WTC11 (cell line): ENCODE measurements around the gene FAM161A. TPM values are rescaled to one million over a fixed set of nuclear protein-coding genes. Genes with fewer than 3 reads are reported as not detected.

Source experiments
- ATAC-seq: fragments of 200-7000 bp; cut with Tn5 transposase; 2 replicates; pipeline ENCODE4 v1.10.0; 2021; ENCODE audit warnings: mild to moderate bottlenecking, moderate library complexity
- CTCF ChIA-PET: fragments of 300-600 bp; sonication (Branson Sonifier 250); formaldehyde crosslinking; loops from one replicate; lab custom pipeline; 2021; ENCODE audit warnings: antibody characterized with exemption; lab: Charles Lee
- POLR2A ChIA-PET: fragments of 350-600 bp; sonication (Branson Sonifier 250); formaldehyde crosslinking; loops from one replicate; lab custom pipeline; 2021; ENCODE audit warnings: antibody characterized with exemption; lab: Charles Lee
- DNase-seq: peaks from one replicate; pipeline ENCODE4 v3.0.0; 2021; ENCODE audit warnings: low spot score
- H3K27ac Mint-ChIP-seq: 2 replicates; pipeline ENCODE4 v1.8.0; 2021; ENCODE audit warnings: mixed read lengths
- H3K27me3 Mint-ChIP-seq: 2 replicates; pipeline ENCODE4 v1.8.0; 2021; ENCODE audit warnings: low read depth, mild to moderate bottlenecking, moderate library complexity, mixed read lengths
- H3K36me3 Mint-ChIP-seq: 2 replicates; pipeline ENCODE4 v1.8.0; 2021; ENCODE audit warnings: mixed read lengths
- H3K4me1 Mint-ChIP-seq: 2 replicates; pipeline ENCODE4 v1.8.0; 2022; ENCODE audit warnings: mixed read lengths
- H3K4me3 Mint-ChIP-seq: 2 replicates; pipeline ENCODE4 v1.8.0; 2021; ENCODE audit warnings: mild to moderate bottlenecking, moderate library complexity, mixed read lengths
- H3K9me3 Mint-ChIP-seq: 2 replicates; pipeline ENCODE4 v1.8.0; 2021; ENCODE audit warnings: mixed read lengths
- AFF4 ChIP-seq: sonication (generic); formaldehyde crosslinking; IDR thresholded peaks from 2 replicates; pipeline ENCODE4 v1.8.1; 2023; ENCODE audit warnings: mild to moderate bottlenecking, missing genetic modification reagents, borderline replicate concordance
- ARID4B ChIP-seq: sonication (generic); formaldehyde crosslinking; IDR thresholded peaks from 2 replicates; pipeline ENCODE4 v1.8.0; 2023; ENCODE audit warnings: missing genetic modification reagents, mild to moderate bottlenecking, borderline replicate concordance
- ETV6 ChIP-seq: sonication (generic); formaldehyde crosslinking; IDR thresholded peaks from 2 replicates; pipeline ENCODE4 v1.8.1; 2022; ENCODE audit warnings: mild to moderate bottlenecking, missing genetic modification reagents
- GTF2I ChIP-seq: fragments of 250-450 bp; sonication (Bioruptor Pico); conservative IDR thresholded peaks from 2 replicates; pipeline ENCODE4 v1.4.0; 2021; ENCODE audit warnings: mild to moderate bottlenecking
- NFE2L1 ChIP-seq: sonication (generic); formaldehyde crosslinking; IDR thresholded peaks from 2 replicates; pipeline ENCODE4 v1.8.1; 2023; ENCODE audit warnings: missing genetic modification reagents
- NFYB ChIP-seq: sonication (generic); formaldehyde crosslinking; conservative IDR thresholded peaks from 2 replicates; pipeline ENCODE4 v1.8.0; 2022; ENCODE audit warnings: low read depth, missing genetic modification reagents
- SOX15 ChIP-seq: fragments of 250-450 bp; sonication (Bioruptor Pico); IDR thresholded peaks from 2 replicates; pipeline ENCODE4 v1.9.0; 2021; ENCODE audit warnings: mild to moderate bottlenecking
- TEAD4 ChIP-seq: sonication (generic); formaldehyde crosslinking; IDR thresholded peaks from 2 replicates; pipeline ENCODE4 v1.8.0; 2022; ENCODE audit warnings: mild to moderate bottlenecking, missing genetic modification reagents
- USF2 ChIP-seq: sonication (generic); formaldehyde crosslinking; IDR thresholded peaks from 2 replicates; pipeline ENCODE4 v1.8.1; 2023; ENCODE audit warnings: mild to moderate bottlenecking, missing genetic modification reagents, moderate library complexity
- ZBTB43 ChIP-seq: sonication (generic); formaldehyde crosslinking; IDR thresholded peaks from 2 replicates; pipeline ENCODE4 v1.8.1; 2023; ENCODE audit warnings: mild to moderate bottlenecking, missing genetic modification reagents
- ZNF121 ChIP-seq: sonication (generic); formaldehyde crosslinking; IDR thresholded peaks from 2 replicates; pipeline ENCODE4 v1.8.0; 2023; ENCODE audit warnings: missing genetic modification reagents
- ZNF281 ChIP-seq: sonication (generic); formaldehyde crosslinking; IDR thresholded peaks from 2 replicates; pipeline ENCODE4 v1.8.0; 2023; ENCODE audit warnings: mild to moderate bottlenecking, missing genetic modification reagents
- ZNF512 ChIP-seq: sonication (generic); formaldehyde crosslinking; IDR thresholded peaks from 2 replicates; pipeline ENCODE4 v1.8.1; 2022; ENCODE audit warnings: missing genetic modification reagents, borderline replicate concordance
- total RNA-seq: library from RNA; stranded (reverse); gene quantifications from 3 replicates; pipeline ENCODE4 v1.2.3, GENCODE V29; 2021
- TF ChIP-seq, protein P1 (sequence below): sonication (generic); formaldehyde crosslinking; IDR thresholded peaks from 2 replicates; pipeline ENCODE4 v1.8.1; 2023; ENCODE audit warnings: mild to moderate bottlenecking, missing genetic modification reagents

FAM161A gene
- total RNA-seq, 1 experiment from 2014 or later = 12.4 TPM

DNA sequence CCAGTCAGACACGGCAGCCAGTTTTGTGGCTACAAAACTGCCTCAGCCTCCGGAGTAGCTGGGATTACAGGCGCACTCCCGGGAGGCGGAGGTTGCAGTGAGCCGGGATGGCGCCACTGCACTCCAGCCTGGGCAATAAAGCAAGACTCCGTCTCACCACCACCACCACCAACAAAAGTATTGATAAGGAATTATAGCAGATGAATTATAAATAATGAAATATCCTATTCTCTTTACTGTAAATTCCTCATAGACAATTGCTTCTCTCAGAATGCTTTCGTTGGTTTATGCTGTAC, 1.4 kb upstream of the FAM161A start:
- Mint-ChIP-seq H3K36me3 (no peaks in the 10 kb centered on the region), H3K27ac (peak overlapping the region; percentile 95), H3K4me3 (peak overlapping the region; percentile 92), H3K27me3 (no peaks in the 10 kb centered on the region), H3K4me1 (peaks cover 14% of the 10 kb centered on the region), H3K9me3 (no peaks in the 10 kb centered on the region)
- POLR2A ChIA-PET = interaction anchor here (0.8 kb wide), 1 partner anchor 91 kb away, joined by 3 read pairs; no protein-coding TSS in a partner anchor
- no peak; the same call in 1 of the 2 replicates for ATAC-seq
- DNase-seq = peak; percentile 26
- CTCF ChIA-PET = interaction anchor here (0.7 to 1.9 kb wide), 3 partner anchors 12 to 52 kb away, joined by 3 to 5 read pairs (median 4); partner anchors contain the start of gene COMMD1
- peak; percentile 99 for TF ChIP-seq ZNF121
- TF ChIP-seq GTF2I (CRISPR knock-in tag) = 0 out of 2 replicates have a peak, but pooled peaks have one; percentile 42
- TF ChIP-seq AFF4 (CRISPR knock-in tag) = no peak
- no peak for TF ChIP-seq ETV6

DNA sequence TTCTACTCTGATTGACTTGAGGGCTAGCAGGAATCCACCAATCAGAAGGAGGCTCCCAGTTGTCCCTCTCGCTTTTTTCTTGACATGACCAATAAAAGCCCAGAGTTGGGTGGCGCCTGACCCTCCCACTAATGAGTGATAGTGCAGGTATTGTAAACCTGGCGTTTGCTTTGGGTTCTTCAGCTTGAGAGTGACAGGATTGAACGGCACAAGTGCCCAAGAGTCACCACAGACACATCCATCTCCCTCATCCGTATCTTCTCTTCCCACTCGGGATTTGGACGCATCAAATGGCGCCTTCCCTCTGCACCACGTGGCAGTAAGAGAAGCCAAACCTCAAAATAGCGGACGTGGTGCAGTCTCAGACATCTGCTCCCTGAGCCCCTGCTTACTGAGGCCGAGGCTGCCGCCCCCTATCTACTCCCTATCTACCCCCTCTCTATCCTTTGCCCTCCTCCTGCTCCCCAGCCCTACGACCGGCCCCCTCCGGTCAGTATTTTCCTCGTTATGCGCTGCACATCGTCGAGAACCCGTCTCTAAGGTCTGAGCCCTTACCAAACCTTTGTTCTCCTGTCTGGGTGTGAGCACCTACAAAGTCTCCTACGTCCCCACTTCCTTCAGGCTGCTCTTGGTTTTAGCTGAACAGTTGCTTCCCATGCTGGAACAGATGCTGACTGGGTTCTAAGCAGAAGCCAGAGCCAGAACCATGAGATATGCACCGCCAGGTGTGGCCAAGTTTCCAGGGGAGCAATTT, 881 bp upstream of the FAM161A start:
- Mint-ChIP-seq H3K9me3 (no peaks in the 10 kb centered on the region), H3K36me3 (no peaks in the 10 kb centered on the region)
- peak; percentile 90 for ATAC-seq
- TF ChIP-seq USF2 (CRISPR knock-in tag) (peak; percentile 31; the same call in 1 of the 2 replicates), TEAD4 (CRISPR knock-in tag) (no peak), SOX15 (CRISPR knock-in tag) (no peak), NFE2L1 (CRISPR knock-in tag) (no peak), GTF2I (CRISPR knock-in tag) (no peak), ZBTB43 (CRISPR knock-in tag) (no peak), ZNF512 (CRISPR knock-in tag) (no peak), NFYB (CRISPR knock-in tag) (peak; percentile 77), ZNF121 (no peak), ZNF281 (CRISPR knock-in tag) (no peak), ARID4B (0 out of 2 replicates have a peak, but pooled peaks have one; percentile 1)
- TF ChIP-seq, protein P1, sequence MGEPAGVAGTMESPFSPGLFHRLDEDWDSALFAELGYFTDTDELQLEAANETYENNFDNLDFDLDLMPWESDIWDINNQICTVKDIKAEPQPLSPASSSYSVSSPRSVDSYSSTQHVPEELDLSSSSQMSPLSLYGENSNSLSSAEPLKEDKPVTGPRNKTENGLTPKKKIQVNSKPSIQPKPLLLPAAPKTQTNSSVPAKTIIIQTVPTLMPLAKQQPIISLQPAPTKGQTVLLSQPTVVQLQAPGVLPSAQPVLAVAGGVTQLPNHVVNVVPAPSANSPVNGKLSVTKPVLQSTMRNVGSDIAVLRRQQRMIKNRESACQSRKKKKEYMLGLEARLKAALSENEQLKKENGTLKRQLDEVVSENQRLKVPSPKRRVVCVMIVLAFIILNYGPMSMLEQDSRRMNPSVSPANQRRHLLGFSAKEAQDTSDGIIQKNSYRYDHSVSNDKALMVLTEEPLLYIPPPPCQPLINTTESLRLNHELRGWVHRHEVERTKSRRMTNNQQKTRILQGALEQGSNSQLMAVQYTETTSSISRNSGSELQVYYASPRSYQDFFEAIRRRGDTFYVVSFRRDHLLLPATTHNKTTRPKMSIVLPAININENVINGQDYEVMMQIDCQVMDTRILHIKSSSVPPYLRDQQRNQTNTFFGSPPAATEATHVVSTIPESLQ = peak; percentile 15; the same call in 1 of the 2 replicates

More for the DNA sequence above, 881 bp upstream of the FAM161A start:
- CTCF ChIA-PET = interaction anchor here (0.7 to 1.9 kb wide), 6 partner anchors 8 to 53 kb away, joined by 3 to 5 read pairs (median 3); partner anchors contain the start of gene COMMD1
- POLR2A ChIA-PET = interaction anchor here (0.7 to 1.6 kb wide), 4 partner anchors 12 to 316 kb away, joined by 3 to 4 read pairs (median 4); partner anchors contain the start of gene XPO1
- Mint-ChIP-seq H3K4me1 (peaks cover 14% of the 10 kb centered on the region), H3K27ac (peak overlapping the region; percentile 95), H3K27me3 (no peaks in the 10 kb centered on the region), H3K4me3 (peak overlapping the region; percentile 92)
- peak; percentile 88 for DNase-seq
